Measurements from ENCODE around the gene JAM3. TPM values are rescaled to one million over a fixed set of nuclear protein-coding genes. Genes with fewer than 3 reads are reported as not detected.

The JAM3 gene
- total and polyA plus RNA-seq, 2 of the 8 experiments (the other 6 are each of a cell fraction or from before 2014, with no cell fraction given) = 19.6 to 42.8 TPM

GRCh38 chr11:134139303-134139872 lies 70.5 kb downstream of the JAM3 start:
- H4K20me1 ChIP-seq (replicated peaks in 1 of 2; ENCODE audit: control insufficient read depth in 1 of 2, insufficient read depth in 2 of 2, low read length in 2 of 2) = no peaks in the 10 kb centered on the region
- CTCF ChIA-PET (ENCODE audit: partially characterized antibody) = interaction anchor here (0.6 to 3.1 kb wide), 21 partner anchors 13 to 239 kb away, joined by 3 to 41 read pairs (median 4); no protein-coding TSS in a partner anchor
- TF ChIP-seq ATF3 (IDR thresholded peaks at IDR 0.05; ENCODE audit: insufficient read depth, low read depth, low read length) = no peak
- no peak for TF ChIP-seq SAP30 (IDR thresholded peaks at IDR 0.05; ENCODE audit: insufficient read depth, insufficient replicate concordance, low read length)
- TF ChIP-seq E2F6 (IDR thresholded peaks at IDR 0.05) = peak; percentile 32
- TF ChIP-seq CBX8 (IDR thresholded peaks at IDR 0.05; ENCODE audit: borderline replicate concordance, low read depth, low read length) = no peak
- H3K79me1 ChIP-seq (ENCODE audit: low read depth, low read length) = no peaks in the 10 kb centered on the region; the same call in 1 of the 2 replicates
- no peaks in the 10 kb centered on the region for H3K23me2 ChIP-seq (ENCODE audit: low read depth, low read length)
- H3K23ac ChIP-seq (ENCODE audit: insufficient read length) = no peak overlapping the region
- H3K4me1 ChIP-seq (replicated peaks in 1 of 4; ENCODE audit: control insufficient read depth in 3 of 4, insufficient read depth in 4 of 4, low read length in 3 of 4) = no peaks in the 10 kb centered on the region
- DNase-seq (ENCODE audit: low read depth in 1 of 2, low spot score in 2 of 2) (no peak), FAIRE-seq (no peak)
- H3K36me3 ChIP-seq (ENCODE audit: control insufficient read depth in 2 of 4, insufficient read depth in 4 of 4, low read length in 3 of 4) = peaks cover 0 to 30% (median 7%) of the 10 kb centered on the region in 4 experiments; a peak in 5 of 8 replicates
- H3K18ac ChIP-seq (ENCODE audit: extremely low read depth, low read length) = no peak overlapping the region
- WGBS, 2 experiments (ENCODE audit: extremely low coverage in 1 of 2, insufficient coverage in 1 of 2, insufficient read length in 1 of 2, insufficient replicate concordance in 2 of 2, low coverage in 1 of 2, low lambda C conversion rate in 2 of 2, missing lambda C conversion rate in 1 of 2) = 79% methylated on average over 12 of the region's 12 CpGs; no CpG with 5 or more reads in 1 of the 2 experiments
- H3K4me3 ChIP-seq (ENCODE audit: extremely low read depth in 1 of 4, insufficient read depth in 2 of 4, low read depth in 3 of 4, low read length in 4 of 4) = no peak overlapping the region
- H2AFZ ChIP-seq (ENCODE audit: low read length) = no peak overlapping the region
- POLR2A ChIA-PET (ENCODE audit: partially characterized antibody) = no interaction called here
- peak overlapping the region; percentile 81; the same call in 1 of the 2 replicates for H2BK15ac ChIP-seq (ENCODE audit: low read length)
- H2BK12ac ChIP-seq (ENCODE audit: low read depth, low read length) = no peak overlapping the region
- no peak overlapping the region for H4K5ac ChIP-seq (ENCODE audit: insufficient read length, low read depth, low read length)
- no peaks in the 10 kb centered on the region for H3K79me2 ChIP-seq (ENCODE audit: control insufficient read depth in 1 of 2, insufficient read depth in 2 of 2, low read length in 2 of 2)
- H2BK120ac ChIP-seq (replicated peaks; ENCODE audit: low read depth, low read length) = no peak overlapping the region
- H4K91ac ChIP-seq (replicated peaks; ENCODE audit: insufficient read length, low read length) = no peak overlapping the region
- no peak overlapping the region for H3K9ac ChIP-seq (replicated peaks in 1 of 4; ENCODE audit: extremely low read depth in 1 of 4, low read depth in 3 of 4, low read length in 3 of 4)
- H3K4me2 ChIP-seq (ENCODE audit: insufficient read depth in 1 of 2, low read depth in 2 of 2, low read length in 2 of 2) = no peak overlapping the region
- no peak overlapping the region for H4K8ac ChIP-seq (ENCODE audit: extremely low read depth, insufficient read depth, low read length)
- H2AK5ac ChIP-seq (ENCODE audit: low read depth, low read length) = no peak overlapping the region
- no peak overlapping the region for H3K56ac ChIP-seq (replicated peaks; ENCODE audit: insufficient read length, low read depth, low read length)
- no peaks in the 10 kb centered on the region for H3K27me3 ChIP-seq (replicated peaks in 1 of 4; ENCODE audit: control insufficient read depth in 3 of 4, extremely low read depth in 1 of 4, insufficient read depth in 3 of 4, low read length in 3 of 4)
- peaks cover 26 to 27% of the 10 kb centered on the region in 2 experiments for H3K9me3 ChIP-seq (ENCODE audit: insufficient read depth in 2 of 2, low read depth in 1 of 2, low read length in 1 of 2)
- H3K27ac ChIP-seq (ENCODE audit: low read depth, low read length) = no peak overlapping the region
- H3K14ac ChIP-seq (ENCODE audit: insufficient read length) = no peak overlapping the region
- H3K4ac ChIP-seq (replicated peaks; ENCODE audit: insufficient read length, low read depth, low read length) = no peak overlapping the region
- H2BK20ac ChIP-seq (ENCODE audit: low read length) = no peak overlapping the region
- H2BK5ac ChIP-seq (ENCODE audit: low read depth, low read length) = no peak overlapping the region

All from H1 (cell line).